Lung (tissue), 12 donors: ENCODE results near the gene NACC2. TPM values are rescaled to one million over a fixed set of nuclear protein-coding genes. Genes with fewer than 3 reads are reported as not detected.

Experiments
- ATAC-seq: fragments of 200-7000 bp; cut with Tn5 transposase; one replicate; pipeline ENCODE4 v1.9.1; 2020; ENCODE audit warnings: moderate number of reproducible peaks; ENCODE audit not compliant: insufficient read depth, low FRiP score
- DNase-seq, 3 donors: peaks; one replicate each; pipeline ENCODE4 v3.0.0-alpha.2; 2013 to 2017
- H3K27ac ChIP-seq, 2 donors: one replicate each; pipeline ENCODE4 v1.5.1; 2013; ENCODE audit warnings: mild to moderate bottlenecking in 2 of 2, moderate library complexity in 2 of 2, control low read depth in 1 of 2, inconsistent platforms in 1 of 2, low read depth in 1 of 2, low read length in 1 of 2
- H3K27me3 ChIP-seq, 3 donors: one replicate each; pipeline ENCODE4 v1.5.1; 2013; ENCODE audit warnings: low read length in 2 of 3; ENCODE audit not compliant: control insufficient read depth in 3 of 3, insufficient read depth in 3 of 3
- H3K36me3 ChIP-seq, 4 donors: one replicate each; pipeline ENCODE4 v1.5.1; 2013; ENCODE audit warnings: low read length in 4 of 4, mild to moderate bottlenecking in 1 of 4, moderate library complexity in 1 of 4; ENCODE audit not compliant: control insufficient read depth in 4 of 4, insufficient read depth in 4 of 4
- H3K4me1 ChIP-seq, 5 donors: one replicate each; pipeline ENCODE4 v1.5.1; 2013; ENCODE audit warnings: low read length in 5 of 5, mild to moderate bottlenecking in 2 of 5, moderate library complexity in 1 of 5; ENCODE audit not compliant: control insufficient read depth in 5 of 5, insufficient read depth in 5 of 5
- H3K4me3 ChIP-seq: one replicate; pipeline ENCODE4 v1.5.1; 2013; ENCODE audit warnings: mild to moderate bottlenecking, control low read depth, moderate library complexity
- H3K9ac ChIP-seq, 2 donors: one replicate each; pipeline ENCODE4 v1.5.1; 2013; ENCODE audit warnings: low read length in 2 of 2, control low read depth in 1 of 2; ENCODE audit not compliant: insufficient read depth in 1 of 2
- H3K9me3 ChIP-seq, 4 donors: one replicate each; pipeline ENCODE4 v1.5.1; 2013; ENCODE audit warnings: low read length in 3 of 4, mild to moderate bottlenecking in 1 of 4, moderate library complexity in 1 of 4; ENCODE audit not compliant: control insufficient read depth in 4 of 4, insufficient read depth in 3 of 4
- WGBS, 2 donors: extraction: QIAGEN DNeasy Blood & Tissue Kit; methylation state at CpG; one replicate each; pipeline ENCODE4 v1.1.7; 2013; 5-methylcytosine and 5-hydroxymethylcytosine counted together
- polyA plus RNA-seq, 2 donors: library from polyadenylated mRNA; stranded (reverse); fragments of 200-250 nt; gene quantifications; one replicate each; pipeline ENCODE4 v1.2.1, GENCODE V29; 2013
- total RNA-seq, 2 donors: library from RNA; depleted of rRNA in 1 of 2; stranded (reverse); fragments of >200 nt in 1 of 2; gene quantifications; one replicate each; pipeline ENCODE4 v1.2.1, GENCODE V29; 2014 to 2021
- TF ChIP-seq, protein P1 (sequence below): IDR thresholded peaks from 2 replicates; pipeline ENCODE4 v1.5.1; 2012; ENCODE audit warnings: mild to moderate bottlenecking; ENCODE audit errors: control extremely low read depth, extremely low read depth
- donor health status: control.
- donor health status: control.
- donor health status: Bipolar disorder and iron deficiency.
- donor health status: healthy.
- donor health status: DM: yes; HTN: yes; CAD: no.

Gene NACC2
- total and polyA plus RNA-seq, 4 donors: 5.9 to 32.7 (median 10.5) TPM

DNA sequence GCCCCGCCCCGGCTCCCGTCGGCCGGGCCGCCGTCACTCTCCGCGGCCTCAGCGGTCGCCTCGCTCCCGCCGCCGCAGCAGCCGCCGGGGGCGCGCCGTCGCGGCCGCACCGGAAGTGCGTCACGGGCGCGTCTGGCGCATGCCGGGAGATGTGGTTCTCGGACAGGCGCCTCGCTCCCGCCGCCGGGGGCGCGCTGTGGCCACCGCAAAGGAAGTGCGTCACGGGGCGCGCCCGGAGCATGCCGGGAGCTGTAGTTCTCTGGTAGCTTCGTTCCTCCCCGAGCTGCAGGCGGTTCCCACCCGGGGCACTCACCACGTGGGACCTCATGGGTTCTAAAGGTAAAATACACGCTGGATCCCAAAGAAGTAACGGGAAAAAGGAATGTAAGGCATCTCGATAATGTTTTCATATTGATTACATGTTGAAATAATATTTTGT lies 133.8 kb downstream of the NACC2 start, which contains the start of gene UBAC1:
Gene UBAC1, minus strand, starts transcription at position 97 of the 439 bp plus-strand sequence. CDS start 211 bp downstream, outside the sequence.
- Histone ChIP-seq H3K4me1 (peaks cover 0 to 14% (median 5%) of the 10 kb centered on the region in 5 donors), H3K27me3 (no peaks in the 10 kb centered on the region), H3K9me3 (no peaks in the 10 kb centered on the region), H3K27ac (peak within 1 kb of the TSS; percentile 82 to 93), H3K9ac (peak within 1 kb of the TSS in 1 of 2 donors; percentile 71), H3K36me3 (peaks cover 0 to 3% (median under 1%) of the 10 kb centered on the region in 4 donors), H3K4me3 (peak within 1 kb of the TSS; percentile 75)
- DNase-seq (peak; percentile 94 to 98 (median 95)), ATAC-seq (peak; percentile 91)
- TF ChIP-seq, protein P1, sequence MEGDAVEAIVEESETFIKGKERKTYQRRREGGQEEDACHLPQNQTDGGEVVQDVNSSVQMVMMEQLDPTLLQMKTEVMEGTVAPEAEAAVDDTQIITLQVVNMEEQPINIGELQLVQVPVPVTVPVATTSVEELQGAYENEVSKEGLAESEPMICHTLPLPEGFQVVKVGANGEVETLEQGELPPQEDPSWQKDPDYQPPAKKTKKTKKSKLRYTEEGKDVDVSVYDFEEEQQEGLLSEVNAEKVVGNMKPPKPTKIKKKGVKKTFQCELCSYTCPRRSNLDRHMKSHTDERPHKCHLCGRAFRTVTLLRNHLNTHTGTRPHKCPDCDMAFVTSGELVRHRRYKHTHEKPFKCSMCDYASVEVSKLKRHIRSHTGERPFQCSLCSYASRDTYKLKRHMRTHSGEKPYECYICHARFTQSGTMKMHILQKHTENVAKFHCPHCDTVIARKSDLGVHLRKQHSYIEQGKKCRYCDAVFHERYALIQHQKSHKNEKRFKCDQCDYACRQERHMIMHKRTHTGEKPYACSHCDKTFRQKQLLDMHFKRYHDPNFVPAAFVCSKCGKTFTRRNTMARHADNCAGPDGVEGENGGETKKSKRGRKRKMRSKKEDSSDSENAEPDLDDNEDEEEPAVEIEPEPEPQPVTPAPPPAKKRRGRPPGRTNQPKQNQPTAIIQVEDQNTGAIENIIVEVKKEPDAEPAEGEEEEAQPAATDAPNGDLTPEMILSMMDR: peak; percentile 52
- WGBS, 2 donors: 0 to 1% methylated on average over 49 to 53 of the region's 53 CpGs

DNA sequence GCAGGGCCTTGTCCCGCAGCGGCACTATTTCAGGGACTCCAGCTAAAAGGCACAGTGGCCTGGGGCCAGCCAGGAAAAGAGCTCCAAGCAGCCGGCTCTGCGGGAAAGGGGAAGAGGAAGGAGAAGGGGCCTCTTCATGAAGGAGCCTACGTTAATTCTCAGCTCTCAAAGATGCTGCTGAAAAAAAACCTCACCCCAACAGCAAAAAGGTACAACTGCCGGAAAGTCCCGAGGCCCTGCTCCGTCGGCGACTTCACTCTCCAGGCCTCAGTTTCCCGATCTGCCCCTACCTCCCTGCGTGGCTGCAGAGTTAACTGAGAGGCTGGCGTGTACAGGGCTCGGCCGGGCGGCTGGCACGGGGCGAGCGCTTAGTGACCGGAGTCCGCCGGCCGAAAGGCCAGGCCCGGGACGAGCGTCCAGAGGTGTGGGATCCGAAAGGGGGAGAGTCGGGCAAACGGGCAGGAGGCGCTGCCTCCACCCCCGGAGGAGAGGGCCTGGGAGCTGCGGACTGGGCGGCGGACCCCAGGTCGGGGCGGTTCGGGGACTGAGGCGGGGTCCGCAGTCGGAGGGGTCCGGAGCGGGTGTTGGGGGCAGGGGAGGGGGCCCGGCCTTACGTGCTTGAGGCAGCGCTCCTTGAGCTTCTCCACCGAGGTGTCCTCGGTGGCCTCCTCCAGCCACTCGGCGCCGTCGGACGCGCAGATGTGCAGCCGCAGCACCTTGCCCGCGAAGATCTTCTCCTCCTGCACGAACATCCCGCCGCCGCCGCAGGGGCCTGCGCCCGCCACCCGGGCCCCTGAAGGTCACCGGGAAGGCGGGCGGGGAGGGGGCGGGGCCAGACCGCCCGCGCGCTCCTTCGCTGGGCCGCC lies 134.4 kb downstream of the NACC2 start:
- H3K9me3 ChIP-seq: no peaks in the 10 kb centered on the region
- peak in 1 of 3 donors; percentile 28 for DNase-seq
- peak overlapping the region in 1 of 2 donors; percentile 71 for H3K9ac ChIP-seq
- H3K36me3 ChIP-seq: peaks cover 0 to 3% (median under 1%) of the 10 kb centered on the region in 4 donors
- H3K27me3 ChIP-seq: no peaks in the 10 kb centered on the region
- no peak for ATAC-seq
- peaks cover 0 to 14% (median 5%) of the 10 kb centered on the region in 5 donors for H3K4me1 ChIP-seq
- TF ChIP-seq, protein P1: no peak
- WGBS, 2 donors: 0 to 1% methylated on average over 56 to 74 of the region's 74 CpGs
- peak overlapping the region; percentile 75 for H3K4me3 ChIP-seq
- peak overlapping the region; percentile 82 to 93 for H3K27ac ChIP-seq

DNA sequence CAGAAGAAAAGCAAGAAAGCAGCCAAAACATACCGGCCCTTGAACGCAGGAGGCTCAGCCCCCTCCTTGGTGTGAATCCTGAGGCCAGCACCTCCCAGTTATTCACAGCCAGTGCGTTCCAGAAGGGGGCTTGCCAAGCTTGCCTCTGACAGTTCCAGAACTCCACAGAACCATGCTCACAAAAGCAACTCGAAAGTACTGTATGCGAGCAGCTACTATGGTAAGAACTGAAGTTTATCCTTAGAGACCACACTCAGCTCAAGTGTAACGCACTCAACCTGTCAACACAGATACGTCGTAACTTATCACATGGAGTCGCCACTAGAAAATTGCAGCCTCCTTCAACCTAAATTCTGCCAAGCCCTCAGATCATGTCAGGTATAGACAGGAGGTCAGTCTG lies 135.3 kb downstream of the NACC2 start:
- Histone ChIP-seq H3K27me3 (no peaks in the 10 kb centered on the region), H3K4me3 (no peak overlapping the region), H3K9me3 (no peaks in the 10 kb centered on the region), H3K9ac (peak overlapping the region; percentile 17 to 71), H3K4me1 (peaks cover 0 to 14% (median 5%) of the 10 kb centered on the region in 5 donors), H3K27ac (peak overlapping the region in 1 of 2 donors; percentile 93), H3K36me3 (peaks cover 0 to 4% (median 2%) of the 10 kb centered on the region in 4 donors)
- DNase-seq: no peak
- 57 to 78% methylated on average over 9 of the region's 9 CpGs for WGBS, 2 donors
- ATAC-seq: no peak
- TF ChIP-seq, protein P1: no peak
